ENCODE results near the gene HMOX1. TPM values are rescaled to one million over a fixed set of nuclear protein-coding genes. Genes with fewer than 3 reads are reported as not detected.

Gene HMOX1
- total and polyA plus RNA-seq, 9 donors = 11.5 to 36.0 (median 24.8) TPM

GRCh38 chr22:35440129-35440528, 59.2 kb downstream of the HMOX1 start:
- H3K4me3 ChIP-seq (ENCODE audit: low read length) = no peak overlapping the region
- H3K36me3 ChIP-seq (ENCODE audit: control insufficient read depth, insufficient read depth, low read length) = peaks cover 4% of the 10 kb centered on the region
- 57% methylated on average over 2 of the region's 3 CpGs for WGBS (ENCODE audit: insufficient coverage)
- H3K9me3 ChIP-seq (replicated peaks; ENCODE audit: control insufficient read depth, low read depth, low read length) = no peaks in the 10 kb centered on the region
- no peak overlapping the region for H3K27ac ChIP-seq (ENCODE audit: low read length)
- H3K4me1 ChIP-seq (ENCODE audit: control insufficient read depth, insufficient read depth, low read length) = peaks cover 3% of the 10 kb centered on the region
- peak; percentile 47 for DNase-seq
- no peaks in the 10 kb centered on the region for H3K27me3 ChIP-seq (ENCODE audit: control insufficient read depth, insufficient read depth, low read length)

DNA sequence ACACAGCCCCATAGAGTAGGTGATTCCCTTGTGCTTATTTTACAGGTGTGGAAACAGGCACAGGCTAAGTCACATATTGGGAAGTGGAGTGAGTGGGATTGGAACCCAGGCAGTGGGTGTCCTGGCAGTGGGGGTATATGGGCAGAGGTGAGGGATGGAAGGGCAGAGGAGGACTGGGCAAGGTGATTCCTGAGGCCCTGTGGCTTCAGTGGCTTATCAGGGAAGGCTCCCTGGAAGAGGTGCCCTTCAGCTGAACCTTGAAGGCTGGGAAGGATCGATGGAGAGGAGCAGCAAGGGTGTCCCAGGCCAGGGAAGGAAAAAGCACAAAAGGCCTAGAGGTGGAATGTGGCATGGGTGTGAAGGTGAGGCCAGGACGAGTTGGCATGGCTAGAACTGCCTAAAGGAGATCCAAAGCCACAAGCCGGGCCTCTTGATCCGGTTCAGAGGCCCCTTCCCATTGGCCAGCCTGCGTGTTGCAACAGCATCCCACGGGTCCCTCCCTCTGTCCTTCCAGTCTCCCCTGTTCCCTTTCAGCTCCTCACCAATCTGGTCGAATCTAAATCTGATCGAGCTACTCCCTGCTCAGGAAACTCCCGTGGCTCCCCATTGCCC, 60.7 kb downstream of the HMOX1 start:
- 77% methylated on average over 9 of the region's 9 CpGs for whole genome bisulfite sequencing (ENCODE audit: insufficient coverage)
- no peak overlapping the region for H3K4me3 ChIP-seq (ENCODE audit: low read length)
- H3K27ac ChIP-seq (ENCODE audit: low read length) = no peak overlapping the region

DNA sequence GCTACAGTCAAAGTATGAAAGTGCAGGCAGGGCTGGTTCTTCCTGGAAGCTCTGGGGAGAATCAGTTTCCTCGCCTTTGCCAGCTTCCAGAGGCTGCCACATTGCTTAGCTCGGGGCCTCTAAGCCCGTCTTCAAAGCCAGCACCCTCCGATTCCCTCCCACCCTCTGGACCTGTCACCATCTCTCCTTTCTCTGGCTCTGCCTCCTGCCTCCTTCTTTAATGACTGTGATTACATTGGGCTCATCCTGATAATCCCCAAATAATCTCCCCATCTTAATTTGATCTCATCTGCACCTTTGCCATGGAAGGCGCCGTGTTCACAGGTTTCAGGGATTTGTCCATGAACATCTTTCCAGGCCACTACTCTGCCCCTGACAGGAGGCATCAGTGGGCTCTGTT, 61.6 kb downstream of the HMOX1 start:
- H3K4me3 ChIP-seq (ENCODE audit: low read length) = no peak overlapping the region
- no peak for DNase-seq
- H3K4me1 ChIP-seq (ENCODE audit: control insufficient read depth, insufficient read depth, low read length) = peaks cover 3% of the 10 kb centered on the region
- H3K27me3 ChIP-seq (ENCODE audit: control insufficient read depth, insufficient read depth, low read length) = no peaks in the 10 kb centered on the region
- no peaks in the 10 kb centered on the region for H3K9me3 ChIP-seq (replicated peaks; ENCODE audit: control insufficient read depth, low read depth, low read length)
- no peak overlapping the region for H3K27ac ChIP-seq (ENCODE audit: low read length)
- peaks cover 5% of the 10 kb centered on the region for H3K36me3 ChIP-seq (ENCODE audit: control insufficient read depth, insufficient read depth, low read length)
- 44% methylated on average over 6 of the region's 6 CpGs for WGBS (ENCODE audit: insufficient coverage)

More for the DNA sequence above, 60.7 kb downstream of the HMOX1 start:
- Histone ChIP-seq H3K27me3 (ENCODE audit: control insufficient read depth, insufficient read depth, low read length) (no peaks in the 10 kb centered on the region), H3K36me3 (ENCODE audit: control insufficient read depth, insufficient read depth, low read length) (peaks cover 6% of the 10 kb centered on the region), H3K4me1 (ENCODE audit: control insufficient read depth, insufficient read depth, low read length) (peaks cover 3% of the 10 kb centered on the region), H3K9me3 (replicated peaks; ENCODE audit: control insufficient read depth, low read depth, low read length) (no peaks in the 10 kb centered on the region)
- no peak for DNase-seq

- no peak overlapping the region for H3K4me3 ChIP-seq (ENCODE audit: low read length)
- no peak overlapping the region for H3K27ac ChIP-seq (ENCODE audit: low read length)
- H3K4me1 ChIP-seq (ENCODE audit: control insufficient read depth, insufficient read depth, low read length) = peaks cover 7% of the 10 kb centered on the region
- no peaks in the 10 kb centered on the region for H3K9me3 ChIP-seq (replicated peaks; ENCODE audit: control insufficient read depth, low read depth, low read length)
- 63% methylated on average over 5 of the region's 6 CpGs for WGBS (ENCODE audit: insufficient coverage)
- H3K27me3 ChIP-seq (ENCODE audit: control insufficient read depth, insufficient read depth, low read length) = no peaks in the 10 kb centered on the region
- peaks cover 5% of the 10 kb centered on the region for H3K36me3 ChIP-seq (ENCODE audit: control insufficient read depth, insufficient read depth, low read length)
- no peak for DNase-seq
Observed at GRCh38 chr22:35443338-35443737, 62.4 kb downstream of the HMOX1 start.

Other genes with a start within 250 kb of the HMOX1 start
- 8.7 TPM for gene HMGXB4, start 123.6 kb upstream of the HMOX1 start, total RNA-seq
- gene HMGXB4, start 123.6 kb upstream of the HMOX1 start, polyA plus RNA-seq (ENCODE audit: insufficient read depth in 1 of 8, insufficient read length in 8 of 8, low replicate concordance in 1 of 8) = 10 to 100 TPM; 13.2 to 20.3 (median 15.8) TPM
- gene TOM1, start 81.2 kb upstream of the HMOX1 start, total RNA-seq = 25.6 TPM
- 10 to 100 TPM; 26.8 to 34.9 (median 30.8) TPM for gene TOM1, start 81.2 kb upstream of the HMOX1 start, polyA plus RNA-seq (ENCODE audit: insufficient read depth in 1 of 8, insufficient read length in 8 of 8, low replicate concordance in 1 of 8)
- 22.8 TPM for gene MCM5, start 19.0 kb downstream of the HMOX1 start, total RNA-seq
- gene MCM5, start 19.0 kb downstream of the HMOX1 start, polyA plus RNA-seq (ENCODE audit: insufficient read depth in 1 of 8, insufficient read length in 8 of 8, low replicate concordance in 1 of 8) = 10 to 100 TPM; 29.1 to 46.9 (median 37.1) TPM
- 2.9 TPM for gene RASD2, start 159.7 kb downstream of the HMOX1 start, total RNA-seq
- 10 to 100 TPM in 7 of 8 donors, 1 to 10 TPM in 1; 7.8 to 22.5 (median 13.2) TPM for gene RASD2, start 159.7 kb downstream of the HMOX1 start, polyA plus RNA-seq (ENCODE audit: insufficient read depth in 1 of 8, insufficient read length in 8 of 8, low replicate concordance in 1 of 8)
- 268 TPM for gene MB, start 236.2 kb downstream of the HMOX1 start, total RNA-seq
- 100 to 1,000 TPM; 236 to 415 (median 329) TPM for gene MB, start 236.2 kb downstream of the HMOX1 start, polyA plus RNA-seq (ENCODE audit: insufficient read depth in 1 of 8, insufficient read length in 8 of 8, low replicate concordance in 1 of 8)